ENCODE measurements around the gene TGFBR3. TPM values are rescaled to one million over a fixed set of nuclear protein-coding genes. Genes with fewer than 3 reads are reported as not detected.

TGFBR3 gene
- total and polyA plus RNA-seq, 2 of the 13 experiments (the other 11 are each of a cell fraction or from before 2014, with no cell fraction given), result 76.5 to 195 TPM

DNA sequence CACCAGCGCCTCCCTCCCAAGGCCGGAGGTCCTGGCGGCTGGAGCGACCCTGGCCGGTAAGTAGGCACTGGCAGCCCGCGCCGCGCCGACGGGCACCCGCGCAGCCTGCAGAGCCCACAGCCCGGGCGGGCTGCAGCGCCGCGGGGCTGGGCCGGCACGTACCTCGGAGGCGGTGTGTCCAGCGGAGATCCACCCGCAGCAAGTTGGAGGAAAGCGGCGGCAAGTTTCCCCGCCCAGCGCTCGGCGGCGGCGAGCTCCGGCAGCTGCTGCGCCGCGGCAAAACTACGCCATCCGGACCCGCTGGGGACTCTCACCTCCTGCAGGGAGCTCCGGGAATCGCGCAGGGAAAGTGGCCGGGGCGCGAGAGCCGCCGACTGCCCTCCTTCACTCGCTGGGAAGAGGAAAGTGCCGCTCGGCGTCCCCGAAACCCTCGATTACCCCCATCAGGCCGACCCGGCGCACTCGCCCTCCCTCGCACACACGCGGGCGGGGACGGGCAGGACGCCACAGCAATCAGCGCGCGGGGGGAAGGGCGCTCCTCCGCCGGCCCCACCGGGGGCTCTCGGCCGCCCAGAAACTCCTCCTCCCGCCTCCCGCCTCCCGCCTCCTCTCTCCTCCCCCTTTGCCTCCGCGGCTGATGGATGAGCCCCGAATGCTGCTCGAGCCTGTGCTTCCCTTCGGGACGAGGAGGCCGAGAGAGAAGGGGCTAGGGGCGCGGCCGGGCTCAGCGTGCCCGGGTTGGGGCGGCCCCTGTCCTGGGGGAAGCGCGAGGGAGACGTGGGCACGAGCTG, at the start of gene TGFBR3 (continued):
- TF ChIP-seq RERE (CRISPR knock-in tag; IDR thresholded peaks at IDR 0.05; ENCODE audit: low read depth) (0 out of 2 replicates have a peak, but pooled peaks have one; percentile 30), ELF1 (CRISPR knock-in tag; IDR thresholded peaks at IDR 0.05) (no peak), ZNF274 (CRISPR knock-in tag; IDR thresholded peaks at IDR 0.05) (peak; percentile 58), MATR3 (CRISPR knock-in tag; IDR thresholded peaks at IDR 0.05) (no peak), TAF1 (CRISPR knock-in tag; IDR thresholded peaks at IDR 0.05) (peak; percentile 98), ZMYM3 (CRISPR knock-in tag; IDR thresholded peaks at IDR 0.05) (peak; percentile 18; the same call in 1 of the 2 replicates), BORCS8-MEF2B (CRISPR knock-in tag; IDR thresholded peaks at IDR 0.05) (peak; percentile 58), ZBTB26 (CRISPR knock-in tag; IDR thresholded peaks at IDR 0.05; ENCODE audit: borderline replicate concordance) (peak; percentile 69; the same call in 1 of the 2 replicates), ZFP36L1 (CRISPR knock-in tag; IDR thresholded peaks at IDR 0.05) (peak; percentile 82), ZBTB44 (CRISPR knock-in tag; IDR thresholded peaks at IDR 0.05) (peak; percentile 20; the same call in 1 of the 2 replicates)
- TF ChIP-seq, protein P1, sequence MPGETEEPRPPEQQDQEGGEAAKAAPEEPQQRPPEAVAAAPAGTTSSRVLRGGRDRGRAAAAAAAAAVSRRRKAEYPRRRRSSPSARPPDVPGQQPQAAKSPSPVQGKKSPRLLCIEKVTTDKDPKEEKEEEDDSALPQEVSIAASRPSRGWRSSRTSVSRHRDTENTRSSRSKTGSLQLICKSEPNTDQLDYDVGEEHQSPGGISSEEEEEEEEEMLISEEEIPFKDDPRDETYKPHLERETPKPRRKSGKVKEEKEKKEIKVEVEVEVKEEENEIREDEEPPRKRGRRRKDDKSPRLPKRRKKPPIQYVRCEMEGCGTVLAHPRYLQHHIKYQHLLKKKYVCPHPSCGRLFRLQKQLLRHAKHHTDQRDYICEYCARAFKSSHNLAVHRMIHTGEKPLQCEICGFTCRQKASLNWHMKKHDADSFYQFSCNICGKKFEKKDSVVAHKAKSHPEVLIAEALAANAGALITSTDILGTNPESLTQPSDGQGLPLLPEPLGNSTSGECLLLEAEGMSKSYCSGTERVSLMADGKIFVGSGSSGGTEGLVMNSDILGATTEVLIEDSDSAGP (CRISPR knock-in tag; IDR thresholded peaks at IDR 0.05; ENCODE audit: borderline replicate concordance), result peak; percentile 87
- TF ChIP-seq, protein P2, sequence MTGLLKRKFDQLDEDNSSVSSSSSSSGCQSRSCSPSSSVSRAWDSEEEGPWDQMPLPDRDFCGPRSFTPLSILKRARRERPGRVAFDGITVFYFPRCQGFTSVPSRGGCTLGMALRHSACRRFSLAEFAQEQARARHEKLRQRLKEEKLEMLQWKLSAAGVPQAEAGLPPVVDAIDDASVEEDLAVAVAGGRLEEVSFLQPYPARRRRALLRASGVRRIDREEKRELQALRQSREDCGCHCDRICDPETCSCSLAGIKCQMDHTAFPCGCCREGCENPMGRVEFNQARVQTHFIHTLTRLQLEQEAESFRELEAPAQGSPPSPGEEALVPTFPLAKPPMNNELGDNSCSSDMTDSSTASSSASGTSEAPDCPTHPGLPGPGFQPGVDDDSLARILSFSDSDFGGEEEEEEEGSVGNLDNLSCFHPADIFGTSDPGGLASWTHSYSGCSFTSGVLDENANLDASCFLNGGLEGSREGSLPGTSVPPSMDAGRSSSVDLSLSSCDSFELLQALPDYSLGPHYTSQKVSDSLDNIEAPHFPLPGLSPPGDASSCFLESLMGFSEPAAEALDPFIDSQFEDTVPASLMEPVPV (CRISPR knock-in tag; IDR thresholded peaks at IDR 0.05), result peak; percentile 82
- TF ChIP-seq, protein P3, sequence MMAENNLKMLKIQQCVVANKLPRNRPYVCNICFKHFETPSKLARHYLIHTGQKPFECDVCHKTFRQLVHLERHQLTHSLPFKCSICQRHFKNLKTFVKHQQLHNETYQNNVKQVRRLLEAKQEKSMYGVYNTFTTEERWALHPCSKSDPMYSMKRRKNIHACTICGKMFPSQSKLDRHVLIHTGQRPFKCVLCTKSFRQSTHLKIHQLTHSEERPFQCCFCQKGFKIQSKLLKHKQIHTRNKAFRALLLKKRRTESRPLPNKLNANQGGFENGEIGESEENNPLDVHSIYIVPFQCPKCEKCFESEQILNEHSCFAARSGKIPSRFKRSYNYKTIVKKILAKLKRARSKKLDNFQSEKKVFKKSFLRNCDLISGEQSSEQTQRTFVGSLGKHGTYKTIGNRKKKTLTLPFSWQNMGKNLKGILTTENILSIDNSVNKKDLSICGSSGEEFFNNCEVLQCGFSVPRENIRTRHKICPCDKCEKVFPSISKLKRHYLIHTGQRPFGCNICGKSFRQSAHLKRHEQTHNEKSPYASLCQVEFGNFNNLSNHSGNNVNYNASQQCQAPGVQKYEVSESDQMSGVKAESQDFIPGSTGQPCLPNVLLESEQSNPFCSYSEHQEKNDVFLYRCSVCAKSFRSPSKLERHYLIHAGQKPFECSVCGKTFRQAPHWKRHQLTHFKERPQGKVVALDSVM (CRISPR knock-in tag; IDR thresholded peaks at IDR 0.05), result peak; percentile 56; the same call in 1 of the 2 replicates
